Neural crest cell (in vitro differentiated cells): ENCODE measurements around the gene FRMD4A. TPM values are rescaled to one million over a fixed set of nuclear protein-coding genes. Genes with fewer than 3 reads are reported as not detected.

Experiments
- DNase-seq: peaks from one replicate; pipeline ENCODE4 v3.0.0; 2021; ENCODE audit warnings: low read depth, mixed read lengths, low spot score
- H3K27ac Mint-ChIP-seq: one replicate; pipeline ENCODE4 v1.8.0; 2021; ENCODE audit warnings: mild to moderate bottlenecking, mixed read lengths; ENCODE audit not compliant: unreplicated experiment
- H3K27me3 Mint-ChIP-seq: 2 replicates; pipeline ENCODE4 v1.8.0; 2021; ENCODE audit warnings: low read depth, mild to moderate bottlenecking, mixed read lengths
- H3K36me3 Mint-ChIP-seq: 2 replicates; pipeline ENCODE4 v1.8.0; 2021; ENCODE audit warnings: low read depth, mild to moderate bottlenecking, mixed read lengths
- H3K4me1 Mint-ChIP-seq: 2 replicates; pipeline ENCODE4 v1.8.0; 2021; ENCODE audit warnings: mixed read lengths
- H3K4me3 Mint-ChIP-seq: one replicate; pipeline ENCODE4 v1.8.0; 2021; ENCODE audit warnings: mild to moderate bottlenecking, mixed read lengths
- H3K9me3 Mint-ChIP-seq: 2 replicates; pipeline ENCODE4 v1.8.0; 2021; ENCODE audit warnings: mixed read lengths
- CTCF ChIP-seq: fragments of 200-600 bp; sonication (generic); conservative IDR thresholded peaks from 2 replicates; pipeline ENCODE4 v1.5.0; 2021; ENCODE audit warnings: antibody characterized with exemption, mild to moderate bottlenecking
- total RNA-seq: library from RNA; stranded (reverse); gene quantifications from 2 replicates; pipeline ENCODE4 v1.2.1, GENCODE V29; 2021

FRMD4A gene
- total RNA-seq, 1 donor from 2014 or later: 65.3 TPM

DNA sequence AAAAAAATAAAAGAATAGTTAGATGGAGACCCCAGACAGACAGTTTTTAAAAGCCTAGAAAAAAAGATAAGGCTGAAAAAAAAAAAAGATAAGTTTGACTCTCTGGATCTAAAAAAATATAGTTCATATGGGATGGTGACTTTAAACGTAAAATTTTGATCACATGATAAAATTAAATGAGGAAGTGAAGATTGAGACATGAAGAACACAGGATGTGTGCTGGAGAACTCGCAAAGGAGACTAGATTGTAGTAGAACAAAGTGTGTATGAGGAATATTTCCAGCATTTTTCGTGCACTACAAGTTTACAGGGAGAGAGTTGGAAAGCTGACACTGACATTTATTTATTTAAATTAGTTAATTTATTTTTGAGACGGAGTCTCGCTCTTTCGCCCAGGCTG is 457.5 kb downstream of the FRMD4A start:
- Mint-ChIP-seq H3K27me3 (no peaks in the 10 kb centered on the region), H3K36me3 (peaks cover 14% of the 10 kb centered on the region), H3K27ac (no peak overlapping the region), H3K9me3 (no peaks in the 10 kb centered on the region), H3K4me1 (peaks cover 63% of the 10 kb centered on the region), H3K4me3 (no peak overlapping the region)
- DNase-seq: no peak
- TF ChIP-seq CTCF: no peak

DNA sequence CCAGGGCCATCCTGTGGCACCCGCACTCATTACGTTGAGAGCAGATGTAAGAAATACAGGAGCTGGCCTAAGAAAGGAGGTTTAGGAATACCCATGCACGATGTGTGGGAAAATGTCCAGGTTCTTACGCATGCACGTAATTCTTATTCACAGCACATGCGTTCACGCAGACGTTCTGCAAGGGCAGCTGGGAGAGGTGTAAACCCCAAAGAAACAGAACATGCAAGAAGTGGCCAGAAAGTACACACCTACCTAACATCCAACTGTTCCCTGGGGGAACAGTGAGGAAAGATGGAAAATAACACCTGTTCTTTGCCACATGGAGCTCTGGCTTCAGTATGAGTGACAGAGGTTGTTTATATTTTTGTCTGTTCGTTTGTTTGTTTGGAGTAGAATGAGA is 458.3 kb downstream of the FRMD4A start:
- TF ChIP-seq CTCF: no peak
- Mint-ChIP-seq H3K27me3 (no peaks in the 10 kb centered on the region), H3K36me3 (peaks cover 14% of the 10 kb centered on the region), H3K4me3 (no peak overlapping the region), H3K9me3 (no peaks in the 10 kb centered on the region), H3K4me1 (peaks cover 57% of the 10 kb centered on the region), H3K27ac (peak overlapping the region; percentile 78)
- no peak for DNase-seq

DNA sequence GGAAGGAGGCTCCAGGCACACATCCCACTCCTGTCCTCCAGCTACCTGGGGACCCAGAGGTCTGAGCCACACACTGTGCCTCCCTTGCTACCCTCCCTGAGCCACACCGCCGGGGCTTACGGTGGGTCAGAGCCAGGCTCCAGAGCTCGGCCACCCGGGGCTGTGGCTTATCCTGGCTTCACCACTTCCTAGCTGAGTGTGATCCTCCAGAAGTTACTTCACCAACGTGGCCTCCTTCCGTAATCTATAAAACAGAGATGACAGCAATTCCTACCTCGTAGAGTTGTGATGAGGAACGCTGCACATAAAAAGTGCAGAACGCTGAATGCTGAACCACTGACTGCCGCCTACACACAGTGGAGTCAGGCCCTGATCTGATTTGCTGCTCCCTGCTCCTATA is 458.9 kb downstream of the FRMD4A start:
- no peak overlapping the region for H3K4me3 Mint-ChIP-seq
- H3K27ac Mint-ChIP-seq: no peak overlapping the region
- no peaks in the 10 kb centered on the region for H3K9me3 Mint-ChIP-seq
- H3K36me3 Mint-ChIP-seq: peaks cover 14% of the 10 kb centered on the region
- no peak for DNase-seq
- no peak for TF ChIP-seq CTCF
- peaks cover 57% of the 10 kb centered on the region for H3K4me1 Mint-ChIP-seq
- H3K27me3 Mint-ChIP-seq: no peaks in the 10 kb centered on the region

- no peaks in the 10 kb centered on the region for H3K9me3 Mint-ChIP-seq
- H3K4me1 Mint-ChIP-seq: peaks cover 63% of the 10 kb centered on the region
- no peaks in the 10 kb centered on the region for H3K27me3 Mint-ChIP-seq
- no peak for TF ChIP-seq CTCF
- no peak for DNase-seq
- H3K36me3 Mint-ChIP-seq: peaks cover 18% of the 10 kb centered on the region
- peak overlapping the region; percentile 5 for H3K4me3 Mint-ChIP-seq
- peak overlapping the region; percentile 65 for H3K27ac Mint-ChIP-seq
Measured at GRCh38 chr10:13871011-13871410, 459.7 kb downstream of the FRMD4A start.

DNA sequence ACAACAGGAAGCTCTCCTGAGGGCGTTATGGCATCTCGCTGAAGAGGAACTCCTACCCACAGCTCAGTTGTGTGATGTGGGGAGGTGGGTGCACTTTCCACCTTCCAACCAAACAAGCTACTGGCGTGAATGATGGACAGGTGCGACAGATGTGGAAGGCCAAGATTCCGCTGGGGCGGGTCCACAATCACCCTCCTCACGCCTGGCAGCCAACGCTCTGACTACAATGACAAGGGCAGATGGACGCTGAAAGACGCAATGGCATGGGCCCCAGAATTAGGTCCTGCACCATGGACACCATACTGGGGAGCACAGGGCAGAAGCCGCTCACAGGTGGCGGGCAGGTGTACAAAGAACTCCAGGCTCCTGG is 461.4 kb downstream of the FRMD4A start:
- Mint-ChIP-seq H3K27me3 (no peaks in the 10 kb centered on the region), H3K36me3 (peaks cover 18% of the 10 kb centered on the region), H3K9me3 (no peaks in the 10 kb centered on the region), H3K4me3 (no peak overlapping the region), H3K4me1 (peaks cover 57% of the 10 kb centered on the region), H3K27ac (no peak overlapping the region)
- no peak for DNase-seq
- no peak for TF ChIP-seq CTCF
